Measurements from ENCODE around the gene SOD2. TPM values are rescaled to one million over a fixed set of nuclear protein-coding genes. Genes with fewer than 3 reads are reported as not detected.

SOD2 gene
- total and polyA plus RNA-seq, 2 donors (not counting 3 experiments of a cell fraction or from before 2014, with no cell fraction given): 31.6 to 62.7 TPM

- CTCF ChIA-PET: interaction anchor here (1.1 to 2.1 kb wide), 2 partner anchors 34 to 164 kb away, joined by 3 to 5 read pairs; no protein-coding TSS in a partner anchor
- H3K27me3 ChIP-seq (ENCODE audit: control insufficient read depth in 2 of 2, insufficient read depth in 2 of 2, low read length in 2 of 2): no peaks in the 10 kb centered on the region
- POLR2A ChIA-PET: no interaction called here
- intact Hi-C loops (cut with micrococcal nuclease) (no loop called here), dilution Hi-C loops (cut with MboI; ENCODE audit: extremely low pct_ligation_motif_present, low sequenced_read_pairs) (no loop called here)
- peaks cover 2 to 3% of the 10 kb centered on the region in 2 experiments for H3K36me3 ChIP-seq (ENCODE audit: control insufficient read depth in 2 of 2, extremely low read depth in 1 of 2, insufficient read depth in 2 of 2, low read length in 2 of 2)
- H3K4me2 ChIP-seq (ENCODE audit: insufficient read depth, low read length): no peak overlapping the region
- no peak for DNase-seq (ENCODE audit: low read depth, low spot score)
- H3K79me2 ChIP-seq (ENCODE audit: control insufficient read depth, insufficient read depth, low read length): peaks cover 13% of the 10 kb centered on the region
- no peak overlapping the region for H3K9ac ChIP-seq (replicated peaks; ENCODE audit: extremely low read depth, insufficient read depth, low read length)
- no peak overlapping the region for H3K4me3 ChIP-seq (replicated peaks in 1 of 3; ENCODE audit: insufficient read depth in 1 of 3, low read depth in 1 of 3, low read length in 3 of 3)
- H3K4me1 ChIP-seq (ENCODE audit: control insufficient read depth, extremely low read depth, insufficient read depth, low read length): peaks cover 21% of the 10 kb centered on the region
- BruUV-seq (replicated peaks): no TSS peak
- H3K27ac ChIP-seq (ENCODE audit: insufficient read depth, low read depth, low read length): no peak overlapping the region
- TF ChIP-seq CTCF (IDR thresholded peaks at IDR 0.05; ENCODE audit: extremely low read depth in 1 of 2, insufficient read depth in 1 of 2, low read depth in 1 of 2, low read length in 2 of 2) (no peak), MYC (IDR thresholded peaks at IDR 0.05; ENCODE audit: low read depth, low read length) (no peak), JUN (IDR thresholded peaks at IDR 0.05; ENCODE audit: borderline replicate concordance, insufficient read depth, insufficient read length, low read depth) (no peak), POLR2A (IDR thresholded peaks at IDR 0.05; ENCODE audit: low read depth, low read length) (no peak)
- H2AFZ ChIP-seq (ENCODE audit: low read depth, low read length): no peak overlapping the region
- H4K20me1 ChIP-seq (replicated peaks; ENCODE audit: control insufficient read depth, extremely low read depth, insufficient read depth, low read length): no peaks in the 10 kb centered on the region
- no peak for FAIRE-seq
- H3K9me3 ChIP-seq (replicated peaks; ENCODE audit: control insufficient read depth, insufficient read depth, low read length): no peaks in the 10 kb centered on the region
- no peaks in the 10 kb centered on the region for H3K9me1 ChIP-seq (replicated peaks; ENCODE audit: control insufficient read depth, extremely low read depth, insufficient read depth, low read length)
Measured at GRCh38 chr6:159689001-159689400, 4.0 kb downstream of the SOD2 start.

GRCh38 chr6:159688266-159688905 is 4.7 kb downstream of the SOD2 start:
- CTCF ChIA-PET: interaction anchor here (2.1 kb wide), 1 partner anchor 33 kb away, joined by 5 read pairs; no protein-coding TSS in a partner anchor
- Histone ChIP-seq H3K27me3 (ENCODE audit: control insufficient read depth in 2 of 2, insufficient read depth in 2 of 2, low read length in 2 of 2) (no peaks in the 10 kb centered on the region), H3K4me2 (ENCODE audit: insufficient read depth, low read length) (no peak overlapping the region), H3K4me3 (replicated peaks in 1 of 3; ENCODE audit: insufficient read depth in 1 of 3, low read depth in 1 of 3, low read length in 3 of 3) (no peak overlapping the region), H4K20me1 (replicated peaks; ENCODE audit: control insufficient read depth, extremely low read depth, insufficient read depth, low read length) (no peaks in the 10 kb centered on the region), H3K9me1 (replicated peaks; ENCODE audit: control insufficient read depth, extremely low read depth, insufficient read depth, low read length) (no peaks in the 10 kb centered on the region), H3K27ac (ENCODE audit: insufficient read depth, low read depth, low read length) (no peak overlapping the region), H3K9ac (replicated peaks; ENCODE audit: extremely low read depth, insufficient read depth, low read length) (no peak overlapping the region), H3K9me3 (replicated peaks; ENCODE audit: control insufficient read depth, insufficient read depth, low read length) (no peaks in the 10 kb centered on the region), H3K36me3 (ENCODE audit: control insufficient read depth in 2 of 2, extremely low read depth in 1 of 2, insufficient read depth in 2 of 2, low read length in 2 of 2) (peaks cover 2 to 3% of the 10 kb centered on the region in 2 experiments), H3K4me1 (ENCODE audit: control insufficient read depth, extremely low read depth, insufficient read depth, low read length) (peaks cover 16% of the 10 kb centered on the region), H2AFZ (ENCODE audit: low read depth, low read length) (no peak overlapping the region), H3K79me2 (ENCODE audit: control insufficient read depth, insufficient read depth, low read length) (peaks cover 13% of the 10 kb centered on the region)
- BruUV-seq (replicated peaks): no TSS peak
- no peak for FAIRE-seq
- POLR2A ChIA-PET: no interaction called here
- DNase-seq (ENCODE audit: low read depth, low spot score): no peak
- dilution Hi-C loops (cut with MboI; ENCODE audit: extremely low pct_ligation_motif_present, low sequenced_read_pairs): no loop called here
- no peak for TF ChIP-seq MYC (IDR thresholded peaks at IDR 0.05; ENCODE audit: low read depth, low read length)
- no peak for TF ChIP-seq MAX (IDR thresholded peaks at IDR 0.05; ENCODE audit: insufficient read depth, insufficient read length)
- TF ChIP-seq EZH2 (IDR thresholded peaks at IDR 0.05; ENCODE audit: borderline replicate concordance, low read depth, low read length, severe bottlenecking): no peak
- no peak for TF ChIP-seq POLR2A (IDR thresholded peaks at IDR 0.05; ENCODE audit: low read depth, low read length)
- TF ChIP-seq CTCF (IDR thresholded peaks at IDR 0.05; ENCODE audit: extremely low read depth in 1 of 2, insufficient read depth in 1 of 2, low read depth in 1 of 2, low read length in 2 of 2): no peak
- no peak for TF ChIP-seq FOS (IDR thresholded peaks at IDR 0.05; ENCODE audit: borderline replicate concordance, insufficient read depth, low read length)
- no peak for TF ChIP-seq GATA2 (IDR thresholded peaks at IDR 0.05; ENCODE audit: insufficient read depth, insufficient read length, low read depth, low read length)
- TF ChIP-seq JUN (IDR thresholded peaks at IDR 0.05; ENCODE audit: borderline replicate concordance, insufficient read depth, insufficient read length, low read depth): no peak
- no peak for TF ChIP-seq POLR2AphosphoS5 (IDR thresholded peaks at IDR 0.05; ENCODE audit: insufficient read depth, low read depth, low read length)
- intact Hi-C loops (cut with micrococcal nuclease): no loop called here
